IPS-18c (cell line): Measurements from ENCODE around the gene TMBIM1.
"Not testable (repeated sequence)": the region's sequence is repeated elsewhere in the genome, so short reads cannot be mapped to it uniquely, and the experiment has no call there.

ENCODE experiments used
- H3K4me3 ChIP-seq: 2 replicates; pipeline ENCODE4 v1.7.0; 2013; ENCODE audit warnings: low read depth, mild to moderate bottlenecking, low read length, moderate library complexity; ENCODE audit not compliant: insufficient read depth
- H3K9me3 ChIP-seq: one replicate; pipeline ENCODE4 v1.6.1; 2013; ENCODE audit warnings: mild to moderate bottlenecking, low read length, moderate library complexity; ENCODE audit not compliant: control insufficient read depth, insufficient read depth

The TMBIM1 gene

GRCh38 chr2:218322768-218323525 lies 30.6 kb upstream of the TMBIM1 start:
- Histone ChIP-seq H3K4me3 (peak overlapping the region; percentile 76), H3K9me3 (no peaks in the 10 kb centered on the region)

DNA sequence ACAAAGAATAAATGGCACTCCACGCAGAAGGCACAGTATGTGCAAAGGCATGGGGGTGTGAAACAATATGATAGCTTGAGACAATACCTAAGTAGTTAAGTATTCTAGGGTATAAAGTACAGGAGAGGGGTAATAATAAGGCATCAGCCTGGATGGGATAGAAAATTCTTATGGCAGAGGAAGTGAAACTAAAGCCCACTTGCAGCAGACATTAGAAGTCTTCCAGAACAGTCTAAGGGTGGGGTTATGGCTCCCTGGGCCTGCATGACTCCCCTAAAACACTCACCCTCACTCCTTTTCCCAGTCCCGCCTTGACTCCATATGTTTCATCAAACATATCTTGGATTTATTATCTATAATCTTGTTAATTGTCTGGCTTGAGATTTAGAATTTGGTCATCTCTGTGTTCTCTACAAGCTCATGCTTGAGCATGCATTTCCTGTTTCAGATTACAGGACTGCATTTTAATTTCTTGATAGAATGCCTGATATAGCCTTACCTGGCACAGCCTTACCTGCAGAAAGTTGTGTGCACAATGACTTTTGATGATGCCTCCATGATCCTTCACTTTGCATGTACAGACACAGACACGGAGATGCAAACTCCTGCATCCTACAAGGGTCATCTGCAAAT lies 28.5 kb upstream of the TMBIM1 start:
- Histone ChIP-seq H3K9me3 (no peaks in the 10 kb centered on the region), H3K4me3 (no peak overlapping the region)

DNA sequence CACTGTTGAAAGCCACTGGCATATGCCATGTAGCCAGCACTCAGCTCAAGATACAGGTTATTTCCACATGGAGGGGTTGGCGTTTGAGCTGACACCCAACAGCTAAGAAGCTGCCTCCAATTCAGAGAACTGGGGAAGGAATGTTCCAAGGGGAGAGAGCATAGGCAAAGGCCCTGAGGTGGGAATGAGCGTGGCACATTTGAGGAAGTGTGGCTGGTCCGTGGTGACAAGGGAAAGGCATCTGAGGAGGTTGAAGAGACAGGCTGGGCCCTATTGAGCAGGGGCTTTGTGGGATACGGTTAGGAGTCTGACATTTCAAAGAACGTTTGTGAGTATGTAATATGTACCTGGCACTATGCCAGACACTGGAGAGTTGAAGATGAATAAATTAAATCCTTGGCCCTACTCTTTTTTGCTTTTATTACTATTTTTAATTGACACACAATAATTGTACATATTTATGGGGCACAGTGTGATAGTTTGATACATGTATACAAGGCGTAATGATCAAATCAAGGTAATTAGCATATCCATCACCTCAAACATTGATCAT lies 27.6 kb upstream of the TMBIM1 start:
- no peaks in the 10 kb centered on the region for H3K9me3 ChIP-seq
- no peak overlapping the region for H3K4me3 ChIP-seq

DNA sequence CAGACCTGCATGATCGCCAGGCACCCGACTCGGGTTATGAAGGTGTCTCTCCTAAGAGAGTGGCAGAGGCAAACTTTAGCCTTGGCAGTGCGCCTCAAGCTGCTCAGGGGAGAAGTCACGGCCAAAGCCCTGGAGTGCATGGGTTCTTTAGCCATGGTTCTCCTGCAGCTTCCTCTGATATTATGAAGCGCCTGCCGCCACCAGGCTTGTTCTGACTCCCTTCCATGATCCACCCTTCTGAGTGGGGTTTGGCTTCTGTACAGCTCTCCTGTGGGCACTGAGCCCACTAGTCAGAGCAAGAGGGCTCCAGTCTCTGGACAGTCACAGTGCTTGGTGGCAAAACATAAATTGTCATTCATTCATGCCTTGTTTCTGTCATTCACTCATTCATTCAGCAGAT lies 25.9 kb upstream of the TMBIM1 start:
- Histone ChIP-seq H3K4me3 (no peak overlapping the region), H3K9me3 (no peaks in the 10 kb centered on the region)

DNA sequence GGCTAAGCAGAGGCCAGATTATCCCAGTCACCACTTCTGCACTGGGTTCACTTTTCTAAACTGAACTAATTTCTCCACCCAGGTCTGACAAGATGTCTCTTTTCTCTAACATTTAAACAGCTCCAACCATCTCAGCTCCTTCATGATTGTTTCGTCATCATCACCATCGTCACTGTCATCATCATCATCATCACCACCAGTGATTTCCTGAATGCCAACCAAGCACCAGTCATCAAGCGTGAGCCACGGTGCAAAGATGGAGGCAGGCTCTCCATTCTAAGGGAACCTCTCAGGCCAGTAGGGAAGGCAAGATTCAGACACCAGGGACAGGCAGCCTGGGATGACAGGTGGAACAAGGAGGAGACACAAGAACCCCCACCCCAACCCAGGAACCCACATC lies 25.5 kb upstream of the TMBIM1 start:
- H3K4me3 ChIP-seq, result no peak overlapping the region
- no peaks in the 10 kb centered on the region for H3K9me3 ChIP-seq

GRCh38 chr2:218317303-218317630 lies 25.0 kb upstream of the TMBIM1 start:
- H3K9me3 ChIP-seq, result no peaks in the 10 kb centered on the region
- no peak overlapping the region for H3K4me3 ChIP-seq

DNA sequence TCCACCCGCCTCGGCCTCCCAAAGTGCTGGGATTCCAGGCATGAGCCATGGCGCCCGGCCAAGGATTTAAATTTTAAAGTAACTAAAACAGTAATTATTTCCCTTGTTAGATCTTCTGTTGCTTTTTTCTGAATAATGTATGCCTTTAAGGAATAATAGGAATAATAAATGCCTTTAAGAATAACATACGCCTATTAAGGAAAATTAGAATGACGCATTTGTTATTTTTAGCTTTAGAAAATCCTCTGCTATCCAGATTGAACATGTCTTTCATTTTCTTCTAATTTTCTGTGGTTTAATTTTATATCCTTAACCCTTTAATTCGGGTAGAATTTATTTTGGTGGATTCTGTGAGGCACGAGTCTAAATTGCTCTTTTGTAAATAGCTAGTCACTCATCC lies 23.1 kb upstream of the TMBIM1 start:
- H3K9me3 ChIP-seq, result no peaks in the 10 kb centered on the region

DNA sequence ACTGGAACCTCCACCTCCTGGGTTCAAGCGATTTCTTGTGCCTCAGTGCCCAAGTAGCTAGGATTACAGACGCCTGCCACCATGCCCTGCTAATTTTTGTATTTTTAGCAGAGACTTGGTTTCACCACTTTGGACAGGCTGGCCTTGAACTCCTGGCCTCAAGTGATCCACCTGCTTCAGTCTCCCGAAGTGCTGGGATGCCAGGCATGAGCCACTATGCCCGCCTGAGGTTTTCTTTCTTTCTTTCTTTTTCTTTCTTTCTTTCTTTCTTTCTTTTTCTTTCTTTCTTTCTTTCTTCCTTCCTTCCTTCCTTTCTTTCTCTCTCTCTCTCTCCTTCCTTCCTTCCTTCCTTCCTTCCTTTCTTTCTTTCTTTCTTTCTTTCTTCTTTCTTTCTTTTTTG lies 22.5 kb upstream of the TMBIM1 start:
- H3K9me3 ChIP-seq, H3K4me3 ChIP-seq: not testable (repeated sequence)

More for the DNA sequence above, 23.1 kb upstream of the TMBIM1 start:
- H3K4me3 ChIP-seq, result no peak overlapping the region

- no peaks in the 10 kb centered on the region for H3K9me3 ChIP-seq
- no peak overlapping the region for H3K4me3 ChIP-seq
These were observed 21.1 kb upstream of the TMBIM1 start for GRCh38 chr2:218313356-218313755.

DNA sequence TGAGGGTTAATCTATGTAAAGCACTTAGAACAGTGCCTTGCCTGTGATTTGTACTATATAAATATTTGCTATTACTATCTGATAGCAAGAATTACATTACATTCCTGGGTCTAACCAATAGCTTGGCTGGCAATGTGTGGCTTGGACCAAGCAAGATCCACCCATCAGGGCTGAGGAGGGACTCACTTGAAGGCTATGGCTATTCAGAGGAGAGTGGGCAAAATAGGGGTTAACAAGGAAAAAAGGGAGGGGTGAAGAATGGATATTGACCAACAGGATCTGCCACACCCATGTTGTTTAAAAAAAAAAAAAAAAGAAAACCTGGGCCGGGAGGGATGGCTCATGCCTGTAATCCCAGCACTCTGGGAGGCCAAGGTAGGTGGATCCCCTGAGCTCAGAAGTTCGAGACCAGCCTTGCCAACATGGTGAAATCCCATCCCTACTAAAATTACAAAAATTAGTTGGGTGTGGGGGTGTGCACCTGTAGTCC lies 20.0 kb upstream of the TMBIM1 start:
- no peaks in the 10 kb centered on the region for H3K9me3 ChIP-seq
- no peak overlapping the region for H3K4me3 ChIP-seq

GRCh38 chr2:218311541-218312266 lies 19.4 kb upstream of the TMBIM1 start:
- not testable (repeated sequence) for H3K9me3 ChIP-seq, H3K4me3 ChIP-seq

GRCh38 chr2:218310853-218311540 lies 18.7 kb upstream of the TMBIM1 start:
- H3K9me3 ChIP-seq, result no peaks in the 10 kb centered on the region
- no peak overlapping the region for H3K4me3 ChIP-seq

DNA sequence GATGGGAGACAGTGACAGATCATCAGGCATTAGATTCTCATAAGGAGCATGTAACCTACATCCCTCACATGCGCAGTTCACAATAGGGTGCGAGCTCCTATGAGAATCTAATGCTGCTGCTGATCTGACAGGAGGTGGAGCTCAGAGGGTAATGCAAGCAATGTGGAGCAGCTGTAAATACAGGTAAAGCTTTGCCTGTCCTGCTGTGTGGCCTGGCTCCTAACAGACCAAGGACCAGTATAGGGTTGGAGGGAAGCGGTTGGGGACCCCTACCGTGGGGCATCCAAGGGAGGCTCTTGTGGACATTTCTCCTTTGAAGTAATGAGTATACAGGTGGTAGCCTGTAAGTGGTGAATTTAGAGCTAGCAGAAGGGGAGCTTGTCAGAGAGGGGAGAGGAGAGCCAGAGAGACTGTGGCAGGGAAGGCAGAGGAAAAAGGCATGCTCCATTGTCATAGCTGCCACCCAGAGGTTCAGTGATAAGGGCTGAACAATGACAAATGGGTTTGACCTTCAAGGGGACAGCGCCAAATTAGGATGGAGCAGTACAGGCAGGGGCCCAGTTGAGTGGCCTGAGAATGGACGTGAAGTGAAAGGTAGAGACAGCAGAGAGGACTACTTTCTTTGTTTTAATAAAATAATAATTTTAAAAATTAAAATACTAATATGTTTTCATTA lies 15.2 kb upstream of the TMBIM1 start:
- no peak overlapping the region for H3K4me3 ChIP-seq
- H3K9me3 ChIP-seq, result no peaks in the 10 kb centered on the region

GRCh38 chr2:218306184-218306920 lies 14.0 kb upstream of the TMBIM1 start:
- Histone ChIP-seq H3K9me3 (peaks cover 2% of the 10 kb centered on the region), H3K4me3 (no peak overlapping the region)

DNA sequence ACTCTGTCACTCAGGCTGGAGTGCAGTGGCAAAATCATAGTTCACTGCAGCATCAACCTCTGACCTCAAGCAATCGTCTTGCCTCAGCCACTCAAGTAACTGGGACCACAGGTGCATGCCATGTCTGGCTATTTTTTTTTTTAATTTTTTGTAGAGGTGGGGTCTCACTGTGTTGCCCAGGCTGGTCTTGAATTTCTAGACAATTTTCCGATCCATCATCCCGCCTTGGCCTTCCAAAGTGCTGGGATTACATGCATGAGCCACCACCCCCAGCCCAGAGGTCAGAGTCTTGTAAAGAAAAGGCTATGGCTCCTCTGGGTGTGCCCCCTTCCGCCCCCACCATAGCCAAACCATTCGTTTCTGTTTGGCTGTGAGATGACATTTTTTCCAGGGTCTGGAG lies 13.1 kb upstream of the TMBIM1 start:
- Histone ChIP-seq H3K9me3 (peaks cover 2% of the 10 kb centered on the region), H3K4me3 (no peak overlapping the region)

- H3K4me3 ChIP-seq, result no peak overlapping the region
- H3K9me3 ChIP-seq, result peaks cover 2% of the 10 kb centered on the region
These were observed 9.0 kb upstream of the TMBIM1 start for GRCh38 chr2:218301176-218301819.
